Lung microvascular endothelial cell (primary cell): ENCODE measurements around the gene ARID5B. TPM values are rescaled to one million over a fixed set of nuclear protein-coding genes. Genes with fewer than 3 reads are reported as not detected.

Source experiments
- DNase-seq, 2 donors: peaks; one replicate each; pipeline versions ENCODE4 v3.0.0 to v3.0.0-alpha.2; 2010; ENCODE audit warnings: low read depth in 2 of 2
- total RNA-seq: library from RNA; depleted of rRNA; stranded (reverse); fragments of >200 nt; gene quantifications from 2 replicates; pipeline ENCODE4 v1.2.1, GENCODE V29; 2014

ARID5B gene
- total RNA-seq, 1 donor from 2014 or later = 16.1 TPM

GRCh38 chr10:61887772-61888171 is 13.7 kb upstream of the ARID5B start:
- no peak for DNase-seq

DNA sequence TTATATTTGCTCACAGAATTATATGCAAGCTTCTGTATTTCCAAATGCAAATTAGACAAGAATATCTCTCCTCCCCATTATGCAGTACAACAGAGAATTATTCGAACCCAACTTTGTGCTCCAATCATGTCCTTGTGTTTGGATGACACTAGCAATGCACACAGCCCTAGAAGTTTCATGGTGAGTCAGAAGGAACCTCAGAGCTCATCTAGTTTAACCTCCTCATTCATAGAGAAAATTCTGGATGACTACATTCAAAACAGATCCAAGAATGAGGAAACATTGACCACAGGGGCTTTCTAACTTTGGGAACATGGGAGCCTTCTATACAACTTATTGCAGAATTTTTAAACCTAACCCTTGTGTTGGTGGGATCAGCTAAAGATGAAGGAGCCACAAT is 12.8 kb upstream of the ARID5B start:
- DNase-seq = no peak

DNA sequence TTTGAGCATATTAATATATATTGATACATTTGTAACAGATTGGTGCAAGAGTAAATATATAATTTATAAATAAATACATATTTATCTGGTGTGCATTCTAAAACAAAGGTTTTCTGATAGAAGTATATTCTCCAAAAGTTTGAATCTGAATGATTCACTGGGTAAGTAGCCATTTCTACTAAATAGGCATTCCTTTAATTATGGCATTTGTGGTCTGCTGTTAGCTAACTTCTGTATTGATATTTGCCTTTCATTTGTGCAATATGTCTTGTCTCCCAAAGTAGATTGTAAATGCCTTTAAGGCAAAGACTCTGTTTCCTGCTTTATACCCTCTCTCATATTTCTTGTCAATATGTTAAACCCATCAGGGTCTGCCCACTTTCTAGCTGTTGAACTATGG is 11.1 kb upstream of the ARID5B start:
- DNase-seq = no peak

- no peak for DNase-seq
These were observed 10.6 kb upstream of the ARID5B start for GRCh38 chr10:61890881-61891409.

GRCh38 chr10:61891906-61892585 is 9.5 kb upstream of the ARID5B start:
- DNase-seq = no peak

DNA sequence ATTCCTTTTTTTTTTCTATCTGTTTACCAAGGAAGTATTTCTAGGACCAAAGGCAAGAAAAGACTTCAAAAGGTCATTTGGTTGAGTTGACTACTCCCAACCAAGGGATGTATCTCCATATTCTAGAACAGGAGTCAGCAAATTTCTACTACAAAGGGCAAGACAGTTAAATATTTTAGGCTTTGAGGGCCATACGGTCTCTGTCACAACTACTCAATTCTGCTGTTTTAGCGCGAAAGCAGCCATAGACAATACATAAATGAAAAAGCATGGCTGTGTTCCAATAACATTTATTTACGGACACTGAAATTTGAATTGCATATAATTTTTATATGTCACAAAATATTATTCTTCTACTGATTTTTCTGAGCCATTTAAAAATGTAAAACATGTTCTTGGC is 8.5 kb upstream of the ARID5B start:
- DNase-seq = no peak

DNA sequence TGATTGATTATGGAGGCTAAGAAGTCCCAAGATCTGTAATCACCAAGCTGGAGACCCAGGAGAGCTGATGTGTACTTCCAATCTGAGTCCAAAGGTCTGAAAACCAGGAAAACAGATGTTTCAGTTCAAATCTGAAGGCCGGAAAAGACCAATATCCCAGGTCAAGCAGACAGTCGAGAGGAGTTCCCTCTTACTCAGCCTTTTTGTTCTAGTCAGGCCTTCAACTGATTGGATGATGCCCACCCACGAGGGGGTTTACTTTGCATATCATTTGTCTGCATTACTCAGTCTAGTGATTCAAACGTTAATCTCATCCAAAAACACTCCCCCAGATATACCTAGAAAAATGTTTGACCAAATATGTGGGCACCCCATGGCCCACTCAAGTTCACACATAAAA is 7.4 kb upstream of the ARID5B start:
- DNase-seq = no peak

DNA sequence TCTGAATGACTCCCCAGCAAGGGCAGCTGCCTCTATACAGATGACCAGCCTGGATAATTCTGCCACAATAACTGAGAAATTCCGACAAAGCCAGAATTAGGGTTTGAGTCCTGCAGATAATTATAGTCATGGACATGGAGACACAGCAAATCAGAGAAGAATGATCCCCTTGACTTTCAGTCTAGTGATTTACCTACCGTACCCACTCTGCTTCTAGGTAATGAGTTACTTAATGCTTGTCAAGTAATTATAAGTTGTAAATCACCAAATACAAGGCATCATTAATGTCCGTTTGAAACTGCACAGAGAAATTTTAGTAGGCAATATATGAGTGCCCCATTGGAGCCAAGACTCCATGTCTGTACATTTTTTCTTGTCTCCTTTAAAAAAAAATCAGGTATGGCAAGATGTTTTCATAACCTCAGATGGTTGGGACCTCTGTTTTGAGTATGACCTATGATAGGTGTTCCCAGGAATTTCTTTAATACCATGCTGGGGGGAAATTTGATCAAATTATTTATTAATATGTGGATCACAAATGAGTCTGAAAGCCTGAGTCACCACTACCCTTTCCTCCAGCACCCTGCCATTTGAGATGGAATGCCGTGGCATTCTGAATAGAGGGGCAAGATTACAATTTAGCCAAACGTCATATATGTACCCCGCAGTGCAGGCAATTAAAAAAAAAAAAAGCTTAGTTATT is 5.5 kb upstream of the ARID5B start:
- no peak for DNase-seq

- DNase-seq = peak; percentile 52 to 62
These were observed 4.4 kb upstream of the ARID5B start for GRCh38 chr10:61896854-61897661.

- DNase-seq = peak; percentile 39 to 69
These were observed 3.6 kb upstream of the ARID5B start for GRCh38 chr10:61897671-61898434.

DNA sequence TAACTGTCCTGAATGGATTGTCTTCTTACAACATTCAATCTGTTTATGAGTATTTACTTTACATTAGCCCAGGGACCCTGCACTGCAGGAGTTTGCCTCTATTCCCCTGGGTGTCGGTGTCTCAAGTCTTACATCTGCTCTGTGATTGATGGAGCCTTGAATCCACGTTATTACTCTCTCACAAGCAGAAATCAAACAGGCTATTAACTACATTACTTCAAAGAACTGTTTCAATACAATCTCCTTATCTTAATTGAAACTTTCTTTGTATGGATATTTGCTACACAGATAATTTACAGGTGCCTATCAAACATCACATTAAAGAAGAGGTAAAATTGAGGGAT is 3.1 kb upstream of the ARID5B start:
- DNase-seq = no peak

GRCh38 chr10:61899069-61899531 is 2.4 kb upstream of the ARID5B start:
- DNase-seq = peak; percentile 43 to 81

DNA sequence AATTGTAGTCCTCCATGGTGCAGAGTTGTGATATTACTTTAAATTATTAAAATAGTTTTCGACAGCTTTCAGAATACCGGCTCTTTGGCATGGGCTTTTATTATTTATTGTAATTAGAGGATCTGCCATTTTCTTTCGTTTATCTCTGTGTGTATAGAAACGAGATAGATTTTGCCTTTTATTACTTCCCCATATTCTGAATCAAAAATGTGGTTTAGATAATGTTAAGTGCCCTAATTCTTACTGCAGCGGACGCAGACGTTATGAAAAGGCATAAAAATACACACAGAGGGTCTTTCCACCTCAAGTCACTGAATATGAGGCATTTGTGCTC is 1.9 kb upstream of the ARID5B start:
- DNase-seq = no peak

GRCh38 chr10:61899997-61900828 is 1.3 kb upstream of the ARID5B start:
- DNase-seq = peak; percentile 64 to 65

GRCh38 chr10:61901829-61902444 is 438 bp downstream of the ARID5B start:
- peak in 1 of 2 donors; percentile 37 for DNase-seq

GRCh38 chr10:61902445-61903220 is 1.1 kb downstream of the ARID5B start:
- DNase-seq = peak; percentile 73 to 80

DNA sequence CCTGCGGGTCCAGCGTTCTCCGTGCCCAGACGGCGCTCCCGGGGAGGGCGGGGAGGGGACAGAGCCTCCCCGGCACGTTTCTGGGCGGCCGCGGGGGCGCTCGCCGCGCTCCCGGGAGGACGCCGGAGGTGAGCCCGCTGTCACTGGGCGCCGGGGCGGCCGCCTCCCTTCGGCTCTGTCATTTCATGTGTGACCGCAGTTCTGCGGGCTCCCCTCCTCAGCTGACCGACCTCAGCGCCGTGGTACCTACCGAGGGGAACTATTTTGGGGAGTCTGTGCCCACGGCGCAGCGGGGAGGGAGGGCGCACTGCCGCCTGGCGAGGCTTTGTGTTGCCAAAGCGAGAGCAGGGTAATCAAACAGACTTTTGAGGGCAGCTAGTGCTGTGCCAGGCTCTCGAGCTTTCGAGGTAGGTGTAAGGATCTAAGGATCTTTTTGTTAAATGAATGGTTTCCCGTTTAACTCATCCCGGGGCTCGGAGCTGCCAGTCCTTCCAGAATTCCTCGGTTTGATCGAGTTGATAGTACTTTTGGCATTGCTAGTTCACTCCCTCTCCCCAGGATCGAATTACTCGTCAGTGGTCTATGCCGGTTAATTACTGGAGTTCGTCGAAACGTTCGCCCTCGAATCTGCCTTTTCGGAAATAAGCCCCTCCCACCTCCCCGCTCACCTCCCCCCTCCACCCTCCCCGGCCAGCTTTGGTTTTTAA is 1.9 kb downstream of the ARID5B start:
- DNase-seq = peak; percentile 53 to 79

DNA sequence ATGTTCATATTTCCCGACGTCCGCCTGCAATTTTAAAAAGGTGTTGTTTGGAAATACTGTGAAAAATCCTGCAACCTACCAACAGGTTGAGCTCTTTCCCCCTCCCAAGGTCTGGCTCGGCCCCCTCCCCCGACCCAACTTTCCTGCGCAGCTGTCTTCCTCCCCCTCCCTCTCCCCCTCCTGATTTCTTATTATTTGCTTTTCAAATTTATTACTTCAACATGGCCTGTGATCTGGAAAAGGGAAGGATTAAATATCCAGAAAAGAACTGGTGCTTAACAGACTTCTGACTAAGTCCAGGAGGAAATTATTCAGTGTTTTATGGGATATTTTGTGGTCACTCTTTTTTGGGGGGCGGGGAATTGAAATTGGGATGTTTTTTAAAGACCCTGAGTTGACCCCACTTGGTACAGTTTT is 2.4 kb downstream of the ARID5B start:
- no peak for DNase-seq
